HCT116 (cell line): ENCODE data around the gene CACNA2D2. TPM values are rescaled to one million over a fixed set of nuclear protein-coding genes. Genes with fewer than 3 reads are reported as not detected.

Experiments
- ATAC-seq: fragments of 200-7000 bp; cut with Tn5 transposase; 2 replicates; pipeline ENCODE4 v1.9.1; 2020; ENCODE audit warnings: mild to moderate bottlenecking, moderate library complexity
- BruUV-seq: library from RNA; stranded (reverse); fragments of 400-500 nt; replicated peaks from 2 replicates; lab custom pipeline; 2021; lab: Mats Ljungman, UMichigan
- CTCF ChIA-PET: fragments of 300-600 bp; sonication (Branson Sonifier 250); formaldehyde crosslinking; loops from one replicate; lab custom pipeline; 2021; ENCODE audit warnings: antibody characterized with exemption; lab: Charles Lee
- POLR2A ChIA-PET: fragments of 300-600, 350-600 bp; sonication (Branson Sonifier 250); formaldehyde crosslinking; loops from one replicate; lab custom pipeline; 2021; ENCODE audit warnings: antibody characterized with exemption; lab: Charles Lee
- RAD21 ChIA-PET, 2 experiments: fragments of 300-600 bp; sonication (Branson Sonifier 250); formaldehyde crosslinking; loops; one replicate each; lab custom pipeline; 2023; ENCODE audit warnings: low total read pairs in 2 of 2; ENCODE audit not compliant: uncharacterized antibody in 2 of 2, unreplicated experiment in 2 of 2, low non-redundant PET in 1 of 2; lab: Charles Lee
- DNase-seq: peaks from one replicate; pipeline ENCODE4 v3.0.0-alpha.2; 2010; ENCODE audit warnings: low read depth, low spot score
- H2AFZ ChIP-seq: fragments of 200-600 bp; shearing (Covaris generic), sonication (generic); 2 replicates; pipeline ENCODE4 v1.6.1; 2017; ENCODE audit warnings: low read depth, mixed run types, mixed read lengths, antibody characterized with exemption, low read length; ENCODE audit not compliant: poor library complexity, severe bottlenecking
- H3K27ac ChIP-seq: 2 replicates; pipeline ENCODE4 v1.5.1; 2012; ENCODE audit warnings: low read depth, low read length
- H3K27me3 ChIP-seq: fragments of 200-600 bp; sonication (generic); 2 replicates; pipeline ENCODE4 v1.6.1; 2016; ENCODE audit warnings: mixed run types, low read length, mixed read lengths; ENCODE audit not compliant: insufficient read depth
- H3K36me3 ChIP-seq, 2 experiments: fragments of 200-500 bp in 1 of 2; fragments of 200-600 bp in 1 of 2; sonication (Bioruptor generic) in 1 of 2; sonication (generic) in 1 of 2; 2 replicates each; pipeline versions ENCODE4 v1.5.1 to v1.6.1; 2014 to 2016; ENCODE audit warnings: low read length in 2 of 2, inconsistent platforms in 1 of 2, mixed read lengths in 1 of 2, mixed run types in 1 of 2; ENCODE audit not compliant: insufficient read depth in 2 of 2, control insufficient read depth in 1 of 2
- H3K4me1 ChIP-seq, 2 experiments: fragments of 200-600 bp in 1 of 2; sonication (generic) in 1 of 2; 2 replicates each; pipeline versions ENCODE4 v1.5.1 to v1.6.1; 2012 to 2017; ENCODE audit warnings: low read length in 2 of 2, inconsistent platforms in 1 of 2, mild to moderate bottlenecking in 1 of 2, mixed read lengths in 1 of 2, mixed run types in 1 of 2, moderate library complexity in 1 of 2; ENCODE audit not compliant: insufficient read depth in 2 of 2, control insufficient read depth in 1 of 2
- H3K4me2 ChIP-seq: fragments of 200-600 bp; sonication (generic); 2 replicates; pipeline ENCODE4 v1.6.1; 2017; ENCODE audit warnings: mixed run types, low read length, mixed read lengths
- H3K4me3 ChIP-seq, 2 experiments: fragments of 200-600 bp in 1 of 2; sonication (generic) in 1 of 2; replicated peaks in 1 of 2; 2 replicates each; pipeline ENCODE4 v1.5.1; 2011 to 2016; ENCODE audit warnings: low read length in 2 of 2, control low read depth in 1 of 2, low read depth in 1 of 2, mild to moderate bottlenecking in 1 of 2, mixed read lengths in 1 of 2, mixed run types in 1 of 2
- H3K79me2 ChIP-seq: fragments of 200-600 bp; sonication (generic); 2 replicates; pipeline ENCODE4 v1.6.1; 2017; ENCODE audit warnings: mild to moderate bottlenecking, mixed run types, low read length, moderate library complexity, mixed read lengths; ENCODE audit not compliant: insufficient read depth
- H3K9ac ChIP-seq: fragments of 200-600 bp; sonication (generic); 2 replicates; pipeline ENCODE4 v1.6.1; 2016; ENCODE audit warnings: low read length, mixed read lengths
- H3K9me2 ChIP-seq: fragments of 200-600 bp; sonication (generic), shearing (Covaris generic); 2 replicates; pipeline ENCODE4 v1.6.1; 2017; ENCODE audit warnings: mixed run types, mild to moderate bottlenecking, moderate library complexity; ENCODE audit not compliant: insufficient read depth
- H3K9me3 ChIP-seq, 2 experiments: fragments of 200-500 bp in 1 of 2; fragments of 200-600 bp in 1 of 2; sonication (Bioruptor generic) in 1 of 2; sonication (generic) in 1 of 2; 2 replicates each; pipeline ENCODE4 v1.6.1; 2014 to 2017; ENCODE audit warnings: low read length in 2 of 2, mixed read lengths in 2 of 2, inconsistent platforms in 1 of 2, low read depth in 1 of 2, mild to moderate bottlenecking in 1 of 2, mixed run types in 1 of 2, moderate library complexity in 1 of 2; ENCODE audit not compliant: control insufficient read depth in 1 of 2, insufficient read depth in 1 of 2
- H4K20me1 ChIP-seq: fragments of 200-600 bp; sonication (generic), shearing (Covaris generic); 2 replicates; pipeline ENCODE4 v1.6.1; 2017; ENCODE audit warnings: mixed run types, mild to moderate bottlenecking, moderate library complexity; ENCODE audit not compliant: insufficient read depth
- ATF3 ChIP-seq: IDR thresholded peaks from 2 replicates; pipeline ENCODE4 v1.6.1; 2012
- CBX3 ChIP-seq: IDR thresholded peaks from 2 replicates; pipeline ENCODE4 v1.6.1; 2012; ENCODE audit warnings: low read depth
- CEBPB ChIP-seq: IDR thresholded peaks from 2 replicates; pipeline ENCODE4 v1.6.1; 2012; ENCODE audit warnings: low read depth
- ELF1 ChIP-seq: IDR thresholded peaks from 2 replicates; pipeline ENCODE4 v1.6.1; 2012; ENCODE audit warnings: low read depth, borderline replicate concordance
- POLR2A ChIP-seq: IDR thresholded peaks from 2 replicates; pipeline ENCODE4 v1.7.0; 2011; ENCODE audit warnings: borderline replicate concordance; ENCODE audit not compliant: insufficient read depth, insufficient read length; ENCODE audit errors: extremely low read depth
- SP1 ChIP-seq: IDR thresholded peaks from 2 replicates; pipeline ENCODE4 v1.6.1; 2012; ENCODE audit warnings: low read depth
- TCF7L2 ChIP-seq: IDR thresholded peaks from 2 replicates; pipeline ENCODE4 v1.7.0; 2011; ENCODE audit warnings: borderline replicate concordance, inconsistent platforms; ENCODE audit not compliant: insufficient read depth, insufficient read length; ENCODE audit errors: extremely low read depth
- ZBTB33 ChIP-seq: IDR thresholded peaks from 2 replicates; pipeline ENCODE4 v1.6.1; 2011; ENCODE audit warnings: mild to moderate bottlenecking, low read length, moderate library complexity; ENCODE audit not compliant: insufficient replicate concordance; ENCODE audit errors: extremely low read depth
- intact Hi-C: fragments of 100-400 bp; cut with micrococcal nuclease; formaldehyde crosslinking; loops from 2 replicates; pipeline ENCODE4 v1.10.0; 2022
- total RNA-seq: library from RNA; stranded (reverse); gene quantifications from one replicate; pipeline ENCODE4 v1.2.1, GENCODE V29; 2021; ENCODE audit not compliant: unreplicated experiment
- TF ChIP-seq, protein P1 (sequence below): IDR thresholded peaks from 2 replicates; pipeline ENCODE4 v1.6.1; 2012

CACNA2D2 gene
- total RNA-seq, 1 experiment from 2014 or later, result 10.2 TPM

- intact Hi-C loops, result loop anchor here (10.0 kb wide), 1 partner anchor 1026 kb away; the partner anchor contains the start of gene MANF
- Histone ChIP-seq H3K36me3 (peaks cover 14 to 23% of the 10 kb centered on the region in 2 experiments; a peak in 3 of 4 replicates), H3K79me2 (peaks cover 45% of the 10 kb centered on the region), H3K27me3 (no peaks in the 10 kb centered on the region), H3K27ac (peak overlapping the region; percentile 82), H3K9ac (peak overlapping the region; percentile 91), H3K4me2 (peak overlapping the region; percentile 89), H3K4me3 (peak overlapping the region; percentile 83 to 87), H3K9me2 (no peaks in the 10 kb centered on the region), H3K9me3 (no peaks in the 10 kb centered on the region), H4K20me1 (no peaks in the 10 kb centered on the region), H3K4me1 (peaks cover 9 to 36% of the 10 kb centered on the region in 2 experiments; a peak in 3 of 4 replicates), H2AFZ (no peak overlapping the region)
- ChIA-PET POLR2A (no interaction called here), CTCF (no interaction called here), RAD21 (no interaction called here)
- BruUV-seq, result no TSS peak
- ATAC-seq (no peak), DNase-seq (no peak)
- no peak for TF ChIP-seq SP1
- no peak for TF ChIP-seq POLR2A
- no peak for TF ChIP-seq CEBPB
- no peak for TF ChIP-seq CBX3
- no peak for TF ChIP-seq ZBTB33
- TF ChIP-seq TCF7L2, result no peak
- TF ChIP-seq, protein P1, sequence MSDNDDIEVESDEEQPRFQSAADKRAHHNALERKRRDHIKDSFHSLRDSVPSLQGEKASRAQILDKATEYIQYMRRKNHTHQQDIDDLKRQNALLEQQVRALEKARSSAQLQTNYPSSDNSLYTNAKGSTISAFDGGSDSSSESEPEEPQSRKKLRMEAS, result no peak
- TF ChIP-seq ATF3, result no peak
- TF ChIP-seq ELF1, result no peak
These were observed 145.0 kb downstream of the CACNA2D2 start for GRCh38 chr3:50358355-50358910.
